H9 (cell line): Measurements from ENCODE around the gene UBE2D3. TPM values are rescaled to one million over a fixed set of nuclear protein-coding genes. Genes with fewer than 3 reads are reported as not detected.

Experiments
- DNase-seq: peaks from one replicate; pipeline ENCODE4 v3.0.0-alpha.2; 2017
- H2AFZ ChIP-seq: one replicate; pipeline ENCODE4 v1.6.1; 2013; ENCODE audit warnings: mild to moderate bottlenecking, low read length, control low read depth, moderate library complexity
- H2AK5ac ChIP-seq: 2 replicates; pipeline ENCODE4 v1.6.1; 2013; ENCODE audit warnings: low read length, control low read depth, mixed read lengths; ENCODE audit not compliant: insufficient read length
- H2BK120ac ChIP-seq: one replicate; pipeline ENCODE4 v1.6.1; 2013; ENCODE audit warnings: low read depth, mild to moderate bottlenecking, low read length, control low read depth, inconsistent platforms; ENCODE audit not compliant: poor library complexity, severe bottlenecking
- H2BK12ac ChIP-seq: 2 replicates; pipeline ENCODE4 v1.6.1; 2013; ENCODE audit warnings: low read length, control low read depth, mixed read lengths, low read depth; ENCODE audit not compliant: insufficient read length
- H2BK15ac ChIP-seq: 2 replicates; pipeline ENCODE4 v1.6.1; 2013; ENCODE audit warnings: low read depth, low read length, control low read depth
- H2BK20ac ChIP-seq: one replicate; pipeline ENCODE4 v1.6.1; 2013; ENCODE audit warnings: low read depth, mild to moderate bottlenecking, low read length, control low read depth, inconsistent platforms; ENCODE audit not compliant: poor library complexity, severe bottlenecking
- H2BK5ac ChIP-seq: 2 replicates; pipeline ENCODE4 v1.6.1; 2013; ENCODE audit warnings: low read length, control low read depth, mixed read lengths; ENCODE audit not compliant: insufficient read length
- H3K14ac ChIP-seq: 2 replicates; pipeline ENCODE4 v1.6.1; 2013; ENCODE audit warnings: low read length, control low read depth; ENCODE audit not compliant: insufficient read depth
- H3K18ac ChIP-seq: 2 replicates; pipeline ENCODE4 v1.6.1; 2013; ENCODE audit warnings: low read depth, mild to moderate bottlenecking, mixed read lengths, low read length, control low read depth; ENCODE audit not compliant: insufficient read length
- H3K23ac ChIP-seq: 2 replicates; pipeline ENCODE4 v1.6.1; 2013; ENCODE audit warnings: low read length, control low read depth, mixed read lengths, low read depth; ENCODE audit not compliant: insufficient read length
- H3K23me2 ChIP-seq: 2 replicates; pipeline ENCODE4 v1.6.1; 2013; ENCODE audit warnings: low read depth, mild to moderate bottlenecking, mixed read lengths, low read length, control low read depth; ENCODE audit not compliant: insufficient read length, poor library complexity, severe bottlenecking
- H3K27ac ChIP-seq: 2 replicates; pipeline ENCODE4 v1.5.1; 2013; ENCODE audit warnings: low read length, control low read depth, mixed read lengths, low read depth; ENCODE audit not compliant: insufficient read length
- H3K27me3 ChIP-seq: 2 replicates; pipeline ENCODE4 v1.6.1; 2013; ENCODE audit warnings: low read length, control low read depth, inconsistent platforms; ENCODE audit not compliant: insufficient read depth
- H3K4ac ChIP-seq: 2 replicates; pipeline ENCODE4 v1.6.1; 2013; ENCODE audit warnings: low read depth, mild to moderate bottlenecking, control low read depth, inconsistent platforms, low read length, moderate library complexity
- H3K4me1 ChIP-seq: 2 replicates; pipeline ENCODE4 v1.6.1; 2013; ENCODE audit warnings: low read length, control low read depth, inconsistent platforms; ENCODE audit not compliant: insufficient read depth
- H3K4me2 ChIP-seq: 2 replicates; pipeline ENCODE4 v1.6.1; 2013; ENCODE audit warnings: low read length, control low read depth, mixed read lengths; ENCODE audit not compliant: insufficient read length, insufficient read depth
- H3K56ac ChIP-seq: 2 replicates; pipeline ENCODE4 v1.6.1; 2013; ENCODE audit warnings: low read depth, mild to moderate bottlenecking, mixed read lengths, low read length, control low read depth; ENCODE audit not compliant: insufficient read length
- H3K79me1 ChIP-seq: 2 replicates; pipeline ENCODE4 v1.6.1; 2013; ENCODE audit warnings: low read depth, mild to moderate bottlenecking, moderate library complexity, low read length, control low read depth, inconsistent platforms; ENCODE audit not compliant: insufficient read depth, poor library complexity, severe bottlenecking
- H3K79me2 ChIP-seq: 2 replicates; pipeline ENCODE4 v1.6.1; 2013; ENCODE audit warnings: low read length, control low read depth, inconsistent platforms; ENCODE audit not compliant: insufficient read depth
- H3K9ac ChIP-seq: 2 replicates; pipeline ENCODE4 v1.6.1; 2013; ENCODE audit warnings: low read length, control low read depth, mixed read lengths; ENCODE audit not compliant: insufficient read length; ENCODE audit errors: extremely low read depth
- H3K9me3 ChIP-seq: one replicate; pipeline ENCODE4 v1.6.1; 2013; ENCODE audit warnings: low read depth, low read length, inconsistent platforms; ENCODE audit not compliant: control insufficient read depth
- H3T11ph ChIP-seq: one replicate; pipeline ENCODE4 v1.6.1; 2013; ENCODE audit warnings: mild to moderate bottlenecking, low read length, control low read depth, inconsistent platforms
- H4K20me1 ChIP-seq: one replicate; pipeline ENCODE4 v1.6.1; 2013; ENCODE audit not compliant: control insufficient read depth, insufficient read length, insufficient read depth
- H4K5ac ChIP-seq: 2 replicates; pipeline ENCODE4 v1.6.1; 2013; ENCODE audit warnings: low read depth, mild to moderate bottlenecking, mixed read lengths, low read length, control low read depth; ENCODE audit not compliant: insufficient read length
- H4K8ac ChIP-seq: replicated peaks from 2 replicates; pipeline ENCODE4 v1.6.1; 2013; ENCODE audit warnings: low read length, control low read depth, mixed read lengths, low read depth; ENCODE audit not compliant: insufficient read length
- H4K91ac ChIP-seq: 2 replicates; pipeline ENCODE4 v1.6.1; 2013; ENCODE audit warnings: low read depth, mild to moderate bottlenecking, moderate library complexity, mixed read lengths, low read length, control low read depth; ENCODE audit not compliant: insufficient read length
- H3K27ac Mint-ChIP-seq, 3 experiments: 2 replicates in 2 of 3; 3 replicates in 1 of 3; pipeline ENCODE4 v1.8.0; 2020 to 2021; ENCODE audit warnings: mixed read lengths in 3 of 3, mild to moderate bottlenecking in 1 of 3, moderate library complexity in 1 of 3
- H3K27me3 Mint-ChIP-seq: 2 replicates; pipeline ENCODE4 v1.8.0; 2021; ENCODE audit warnings: low read depth, mild to moderate bottlenecking, moderate library complexity, mixed read lengths
- H3K36me3 Mint-ChIP-seq, 3 experiments: 2 replicates in 2 of 3; 3 replicates in 1 of 3; pipeline ENCODE4 v1.8.0; 2020 to 2021; ENCODE audit warnings: low read depth in 3 of 3, mixed read lengths in 3 of 3; ENCODE audit not compliant: insufficient read depth in 1 of 3
- H3K4me1 Mint-ChIP-seq, 2 experiments: 2 replicates each; pipeline ENCODE4 v1.8.0; 2020; ENCODE audit warnings: mixed read lengths in 2 of 2
- H3K4me3 Mint-ChIP-seq, 2 experiments: 2 replicates in 1 of 2; 3 replicates in 1 of 2; pipeline ENCODE4 v1.8.0; 2020 to 2021; ENCODE audit warnings: mild to moderate bottlenecking in 2 of 2, mixed read lengths in 2 of 2, moderate library complexity in 1 of 2
- H3K9me3 Mint-ChIP-seq, 2 experiments: 2 replicates in 1 of 2; 3 replicates in 1 of 2; pipeline ENCODE4 v1.8.0; 2020; ENCODE audit warnings: mild to moderate bottlenecking in 2 of 2, mixed read lengths in 2 of 2, moderate library complexity in 1 of 2
- CTCF ChIP-seq: fragments of 200-600 bp; sonication (generic); conservative IDR thresholded peaks from 3 replicates; pipeline ENCODE4 v1.8.0; 2021; ENCODE audit warnings: antibody characterized with exemption, mild to moderate bottlenecking
- WGBS: extraction: QIAGEN DNeasy Blood & Tissue Kit; methylation state at CpG from one replicate; pipeline ENCODE4 v1.1.7; 2013; ENCODE audit warnings: missing lambda C conversion rate, low lambda C conversion rate, mixed read lengths; ENCODE audit not compliant: insufficient read length; ENCODE audit errors: extremely low coverage; 5-methylcytosine and 5-hydroxymethylcytosine counted together
- total RNA-seq: library from RNA; stranded (reverse); gene quantifications from 2 replicates; pipeline ENCODE4 v1.2.1, GENCODE V29; 2021

The UBE2D3 gene
- total RNA-seq, 1 experiment from 2014 or later: 378 TPM

- Histone ChIP-seq H3K23ac (no peak overlapping the region), H3K27ac (no peak overlapping the region), H2BK20ac (no peak overlapping the region), H3K23me2 (no peaks in the 10 kb centered on the region), H3K9ac (no peak overlapping the region), H3K4me2 (no peak overlapping the region), H2BK5ac (no peak overlapping the region), H2AK5ac (no peak overlapping the region), H3K56ac (no peak overlapping the region), H3K14ac (no peak overlapping the region), H2BK12ac (no peak overlapping the region), H4K8ac (no peak overlapping the region), H4K5ac (no peak overlapping the region), H3K79me1 (no peaks in the 10 kb centered on the region), H3K4me1 (no peaks in the 10 kb centered on the region), H3K9me3 (no peaks in the 10 kb centered on the region), H2BK15ac (no peak overlapping the region), H3K18ac (no peak overlapping the region), H2BK120ac (no peak overlapping the region), H4K91ac (no peak overlapping the region), H3K79me2 (no peaks in the 10 kb centered on the region), H3T11ph (no peak overlapping the region), H3K27me3 (no peaks in the 10 kb centered on the region), H4K20me1 (no peaks in the 10 kb centered on the region), H2AFZ (no peak overlapping the region), H3K4ac (no peak overlapping the region)
- no peak for TF ChIP-seq CTCF
- Mint-ChIP-seq H3K4me1 (no peaks in the 10 kb centered on the region), H3K9me3 (no peaks in the 10 kb centered on the region; a peak in 1 of 5 replicates), H3K27me3 (no peaks in the 10 kb centered on the region), H3K4me3 (no peak overlapping the region), H3K27ac (no peak overlapping the region), H3K36me3 (peaks cover 0 to 4% (median 2%) of the 10 kb centered on the region in 3 experiments; a peak in 3 of 7 replicates)
- no CpG with 5 or more reads among the region's 3 CpGs for WGBS
- DNase-seq: no peak
Measured at GRCh38 chr4:102787944-102788343, 39.4 kb downstream of the UBE2D3 start.
